Smooth muscle cell (in vitro differentiated cells): Measurements from ENCODE around the gene ETV5. TPM values are rescaled to one million over a fixed set of nuclear protein-coding genes. Genes with fewer than 3 reads are reported as not detected.

Experiments used
- DNase-seq: peaks from one replicate; lab custom pipeline; 2025; ENCODE audit not compliant: unreplicated experiment; lab: John Stamatoyannopoulos, UW
- H2AFZ ChIP-seq: fragments of 200-600 bp; sonication (generic); 2 replicates; pipeline ENCODE4 v1.6.0; 2016; ENCODE audit warnings: antibody characterized with exemption, low read depth, mild to moderate bottlenecking
- H3F3A ChIP-seq: fragments of 200-600 bp; sonication (generic); 2 replicates; pipeline ENCODE4 v1.6.0; 2017; ENCODE audit warnings: antibody characterized with exemption, low read depth
- H3K27ac ChIP-seq: fragments of 200-600 bp; sonication (generic); 2 replicates; pipeline ENCODE4 v1.5.1; 2016; ENCODE audit warnings: low read depth, mild to moderate bottlenecking
- H3K27me3 ChIP-seq: fragments of 200-600 bp; sonication (generic); 2 replicates; pipeline ENCODE4 v1.6.1; 2016; ENCODE audit warnings: low read depth, mild to moderate bottlenecking
- H3K36me3 ChIP-seq: fragments of 200-600 bp; sonication (generic); 2 replicates; pipeline ENCODE4 v1.5.1; 2016; ENCODE audit warnings: low read depth
- H3K4me1 ChIP-seq: fragments of 200-600 bp; sonication (generic); 2 replicates; pipeline ENCODE4 v1.5.1; 2016; ENCODE audit warnings: low read depth
- H3K4me2 ChIP-seq: fragments of 200-600 bp; sonication (generic); 2 replicates; pipeline ENCODE4 v1.6.0; 2016; ENCODE audit warnings: mild to moderate bottlenecking
- H3K4me3 ChIP-seq: fragments of 200-600 bp; sonication (generic); 2 replicates; pipeline ENCODE4 v1.5.1; 2016; ENCODE audit warnings: mild to moderate bottlenecking
- H3K79me2 ChIP-seq: fragments of 200-600 bp; sonication (generic); 2 replicates; pipeline ENCODE4 v1.6.0; 2016; ENCODE audit warnings: low read depth, mild to moderate bottlenecking
- H3K9ac ChIP-seq: fragments of 200-600 bp; sonication (generic); 2 replicates; pipeline ENCODE4 v1.6.0; 2016; ENCODE audit warnings: low read depth
- H3K9me3 ChIP-seq: fragments of 200-600 bp; sonication (generic); replicated peaks from 2 replicates; pipeline ENCODE4 v1.5.1; 2016; ENCODE audit warnings: low read depth
- H4K20me1 ChIP-seq: fragments of 200-600 bp; sonication (generic); 2 replicates; pipeline ENCODE4 v1.6.0; 2016; ENCODE audit warnings: low read depth
- WGBS: methylation state at CpG from one replicate; pipeline ENCODE4 v1.1.7; 2016; ENCODE audit warnings: low lambda C conversion rate; 5-methylcytosine and 5-hydroxymethylcytosine counted together
- polyA plus RNA-seq: library from polyadenylated mRNA; unstranded; fragments of >200 nt; fragmentation: Nextera tagmentation; extraction: Ambion mirVana; gene quantifications from 2 replicates; pipeline ENCODE4 v1.2.1, GENCODE V29; 2016
- total RNA-seq: library from RNA; depleted of rRNA; stranded (reverse); fragments of >200 nt; gene quantifications from 2 replicates; pipeline ENCODE4 v1.2.3, GENCODE V29; 2014
- TF ChIP-seq, protein P1 (sequence below): fragments of 200-600 bp; sonication (generic); IDR thresholded peaks from 2 replicates; pipeline ENCODE4 v1.5.1; 2017; ENCODE audit warnings: borderline replicate concordance, mild to moderate bottlenecking, antibody characterized with exemption; ENCODE audit not compliant: insufficient read depth, poor library complexity, severe bottlenecking

The ETV5 gene
- total and polyA plus RNA-seq, 2 experiments from 2014 or later = 32.6 to 51.8 TPM

DNA sequence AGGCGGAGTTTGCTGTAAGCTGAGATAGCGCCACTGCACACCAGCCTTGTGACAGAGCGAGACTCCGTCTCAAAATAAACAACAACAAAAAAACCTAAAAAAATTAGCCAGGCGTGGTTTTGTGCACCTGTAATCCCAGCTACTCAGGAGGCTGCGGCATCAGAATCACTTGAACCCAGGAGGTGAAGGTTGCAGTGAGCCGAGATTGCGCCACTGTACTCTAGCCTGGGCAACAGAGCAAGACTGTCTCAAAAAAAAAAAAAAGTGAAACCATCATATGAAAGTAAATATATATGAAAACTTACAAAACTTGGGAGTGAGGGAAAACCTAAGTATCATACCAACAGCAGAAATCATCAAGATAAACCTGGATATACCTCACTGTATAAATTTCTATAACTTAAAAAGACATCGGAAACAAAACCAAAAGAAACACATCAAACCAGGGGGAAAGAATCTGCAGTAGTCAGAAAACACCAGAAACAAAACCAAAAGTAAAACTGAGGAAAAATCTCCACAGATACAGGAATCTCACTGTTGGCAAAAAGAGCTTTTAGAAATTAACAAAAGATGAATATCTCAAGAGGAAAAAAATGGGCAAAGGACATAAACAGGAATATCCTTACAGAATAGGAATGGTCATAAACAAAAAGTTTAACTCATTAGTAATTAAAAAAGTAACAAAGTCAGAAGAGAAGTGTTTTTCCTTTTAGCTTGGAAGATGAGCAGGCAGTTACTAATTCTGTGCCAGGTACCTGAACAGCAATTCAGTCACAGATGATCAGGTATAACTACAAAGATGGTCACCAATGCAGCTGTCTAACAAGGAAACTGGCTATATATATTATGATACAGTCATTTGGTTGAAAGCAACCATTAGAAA, 41.3 kb downstream of the ETV5 start:
- 95% methylated on average over 9 of the region's 9 CpGs for WGBS
- H3K27me3 ChIP-seq = no peaks in the 10 kb centered on the region
- DNase-seq = no peak
- TF ChIP-seq, protein P1, sequence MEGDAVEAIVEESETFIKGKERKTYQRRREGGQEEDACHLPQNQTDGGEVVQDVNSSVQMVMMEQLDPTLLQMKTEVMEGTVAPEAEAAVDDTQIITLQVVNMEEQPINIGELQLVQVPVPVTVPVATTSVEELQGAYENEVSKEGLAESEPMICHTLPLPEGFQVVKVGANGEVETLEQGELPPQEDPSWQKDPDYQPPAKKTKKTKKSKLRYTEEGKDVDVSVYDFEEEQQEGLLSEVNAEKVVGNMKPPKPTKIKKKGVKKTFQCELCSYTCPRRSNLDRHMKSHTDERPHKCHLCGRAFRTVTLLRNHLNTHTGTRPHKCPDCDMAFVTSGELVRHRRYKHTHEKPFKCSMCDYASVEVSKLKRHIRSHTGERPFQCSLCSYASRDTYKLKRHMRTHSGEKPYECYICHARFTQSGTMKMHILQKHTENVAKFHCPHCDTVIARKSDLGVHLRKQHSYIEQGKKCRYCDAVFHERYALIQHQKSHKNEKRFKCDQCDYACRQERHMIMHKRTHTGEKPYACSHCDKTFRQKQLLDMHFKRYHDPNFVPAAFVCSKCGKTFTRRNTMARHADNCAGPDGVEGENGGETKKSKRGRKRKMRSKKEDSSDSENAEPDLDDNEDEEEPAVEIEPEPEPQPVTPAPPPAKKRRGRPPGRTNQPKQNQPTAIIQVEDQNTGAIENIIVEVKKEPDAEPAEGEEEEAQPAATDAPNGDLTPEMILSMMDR = no peak
- H2AFZ ChIP-seq = no peak overlapping the region
- no peak overlapping the region for H3K27ac ChIP-seq
- H3K9me3 ChIP-seq = no peaks in the 10 kb centered on the region
- peaks cover 14% of the 10 kb centered on the region for H3K36me3 ChIP-seq
- H3K79me2 ChIP-seq = no peaks in the 10 kb centered on the region
- H3K4me3 ChIP-seq = no peak overlapping the region
- H3K9ac ChIP-seq = no peak overlapping the region
- H3F3A ChIP-seq = no peaks in the 10 kb centered on the region
- no peaks in the 10 kb centered on the region for H3K4me1 ChIP-seq
- no peak overlapping the region for H3K4me2 ChIP-seq
- H4K20me1 ChIP-seq = no peaks in the 10 kb centered on the region

DNA sequence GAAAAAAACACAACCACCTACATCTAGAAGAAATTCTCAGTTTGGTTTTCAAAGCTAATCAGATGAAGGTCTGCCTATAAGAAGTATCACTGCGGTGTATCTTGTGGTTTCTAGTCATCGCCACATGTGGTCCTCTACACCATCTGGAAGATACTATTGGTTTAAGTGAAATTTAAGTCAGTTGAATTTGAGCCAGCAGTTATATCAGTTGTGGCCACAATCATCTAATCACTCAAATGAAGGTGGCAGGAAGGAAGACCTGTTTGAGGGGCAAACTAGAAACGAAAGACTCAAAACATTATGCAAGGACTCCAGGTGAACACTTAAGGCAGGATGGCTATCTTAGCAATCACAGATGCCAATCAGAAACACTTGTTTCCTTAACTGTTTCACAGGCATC, 48.7 kb downstream of the ETV5 start:
- H3F3A ChIP-seq = no peaks in the 10 kb centered on the region
- no peak overlapping the region for H3K9ac ChIP-seq
- H2AFZ ChIP-seq = no peak overlapping the region
- H4K20me1 ChIP-seq = no peaks in the 10 kb centered on the region
- H3K4me2 ChIP-seq = no peak overlapping the region
- H3K4me1 ChIP-seq = no peaks in the 10 kb centered on the region
- WGBS = 81% methylated on average over 3 of the region's 3 CpGs
- H3K27ac ChIP-seq = no peak overlapping the region
- TF ChIP-seq, protein P1 = no peak
- H3K79me2 ChIP-seq = no peaks in the 10 kb centered on the region
- peaks cover 13% of the 10 kb centered on the region for H3K36me3 ChIP-seq
- DNase-seq = no peak
- H3K27me3 ChIP-seq = no peaks in the 10 kb centered on the region
- no peaks in the 10 kb centered on the region for H3K9me3 ChIP-seq
- no peak overlapping the region for H3K4me3 ChIP-seq

DNA sequence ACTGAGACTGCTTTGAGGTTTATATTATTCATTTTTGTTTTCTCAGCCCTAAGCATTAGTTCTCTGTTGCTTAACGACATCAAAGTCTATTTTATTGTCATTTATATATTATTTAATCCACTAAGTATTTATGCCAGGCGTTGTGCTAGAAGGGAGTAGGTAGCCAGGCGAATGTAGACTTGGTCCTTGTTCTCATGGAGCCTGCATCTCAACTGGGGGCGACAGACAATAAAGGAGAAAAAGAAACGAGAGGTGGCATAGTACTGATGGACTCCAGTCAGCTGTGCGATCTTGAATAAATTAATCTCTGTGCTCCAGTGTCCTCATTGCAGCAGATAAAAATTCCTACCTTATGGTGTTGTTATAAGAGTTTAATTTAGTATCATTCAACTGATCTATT, 49.7 kb downstream of the ETV5 start:
- Histone ChIP-seq H3K4me3 (no peak overlapping the region), H3K36me3 (peaks cover 12% of the 10 kb centered on the region), H3K27ac (no peak overlapping the region), H3F3A (no peaks in the 10 kb centered on the region), H4K20me1 (no peaks in the 10 kb centered on the region), H3K27me3 (no peaks in the 10 kb centered on the region), H3K4me2 (no peak overlapping the region), H2AFZ (no peak overlapping the region), H3K9me3 (no peaks in the 10 kb centered on the region), H3K4me1 (no peaks in the 10 kb centered on the region), H3K79me2 (no peaks in the 10 kb centered on the region), H3K9ac (no peak overlapping the region)
- 97% methylated on average over 6 of the region's 6 CpGs for WGBS
- TF ChIP-seq, protein P1 = no peak
- DNase-seq = no peak

DNA sequence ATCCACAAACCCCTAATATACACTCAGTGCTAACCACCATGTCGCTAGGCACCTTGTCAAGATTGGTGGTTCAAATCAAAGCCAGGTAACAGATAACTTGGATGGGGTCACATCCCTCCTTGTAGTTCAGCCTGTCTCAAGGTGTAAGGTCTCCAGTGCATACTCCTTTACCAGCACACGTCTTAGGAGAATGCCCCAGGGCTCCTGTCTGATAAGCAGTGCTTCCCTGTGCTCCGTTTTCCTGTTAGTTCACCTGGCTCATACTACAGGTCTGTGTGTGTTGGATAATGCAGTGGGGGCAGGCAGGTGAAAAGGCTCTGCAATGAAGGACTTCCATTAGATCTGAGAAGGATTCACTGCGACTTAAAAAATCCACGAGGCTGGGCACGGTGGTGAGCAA, 50.7 kb downstream of the ETV5 start:
- Histone ChIP-seq H3K9me3 (no peaks in the 10 kb centered on the region), H3K36me3 (peaks cover 7% of the 10 kb centered on the region), H3K4me3 (no peak overlapping the region), H3K4me1 (no peaks in the 10 kb centered on the region), H4K20me1 (peaks cover 9% of the 10 kb centered on the region), H3F3A (no peaks in the 10 kb centered on the region), H3K27ac (no peak overlapping the region), H2AFZ (no peak overlapping the region), H3K4me2 (no peak overlapping the region), H3K79me2 (no peaks in the 10 kb centered on the region), H3K27me3 (no peaks in the 10 kb centered on the region), H3K9ac (no peak overlapping the region)
- WGBS = 81% methylated on average over 6 of the region's 6 CpGs
- TF ChIP-seq, protein P1 = no peak
- no peak for DNase-seq
